Sigmoid colon (tissue), 4 donors: ENCODE results near the gene KRT81.
"Not testable (repeated sequence)": the region's sequence is repeated elsewhere in the genome, so short reads cannot be mapped to it uniquely, and the experiment has no call there.

ENCODE experiments used
- CTCF ChIP-seq, 4 experiments: fragments of 450-650 bp in 3 of 4; fragments of 200-600 bp in 1 of 4; IDR thresholded peaks; one replicate each; pipeline ENCODE4 v1.5.1; 2016 to 2019; ENCODE audit warnings: antibody characterized with exemption in 4 of 4, mild to moderate bottlenecking in 3 of 4, moderate library complexity in 2 of 4
- EP300 ChIP-seq, 4 donors: sonication (generic); formaldehyde crosslinking; IDR thresholded peaks; one replicate each; pipeline ENCODE4 v1.6.1; 2017; ENCODE audit warnings: antibody characterized with exemption in 4 of 4
- POLR2AphosphoS5 ChIP-seq, 4 donors: sonication (generic); formaldehyde crosslinking; IDR thresholded peaks; one replicate each; pipeline ENCODE4 v1.6.1; 2017; ENCODE audit warnings: antibody characterized with exemption in 4 of 4

- TF ChIP-seq CTCF, EP300, POLR2AphosphoS5 (IDR thresholded peaks at IDR 0.05): not testable (repeated sequence)
Observed at GRCh38 chr12:52287816-52288805, 3.2 kb downstream of the KRT81 start.
